Right cardiac atrium (tissue), 5 donors: Measurements from ENCODE around the gene PEPD. TPM values are rescaled to one million over a fixed set of nuclear protein-coding genes. Genes with fewer than 3 reads are reported as not detected.
A peak's percentile ranks its signal among the peaks of the same experiment; 100 is the strongest.

Experiments
- ATAC-seq, 2 donors: fragments of 200-7000 bp; cut with Tn5 transposase; one replicate each; pipeline versions ENCODE4 v1.8.0 to v1.9.1; 2020; ENCODE audit warnings: moderate library complexity in 2 of 2, mild to moderate bottlenecking in 1 of 2
- DNase-seq, 3 donors: peaks; one replicate each; pipeline ENCODE4 v3.0.0-alpha.2; 2020
- H3K27ac ChIP-seq: one replicate; pipeline ENCODE4 v1.5.1; 2013; ENCODE audit warnings: mild to moderate bottlenecking, low read length, control low read depth, moderate library complexity
- H3K27me3 ChIP-seq: one replicate; pipeline ENCODE4 v1.6.1; 2013; ENCODE audit not compliant: control insufficient read depth, insufficient read depth
- H3K4me1 ChIP-seq: one replicate; pipeline ENCODE4 v1.6.1; 2013; ENCODE audit warnings: low read length; ENCODE audit not compliant: control insufficient read depth, insufficient read depth
- H3K4me3 ChIP-seq: one replicate; pipeline ENCODE4 v1.5.1; 2013; ENCODE audit warnings: low read length, control low read depth
- H3K9me3 ChIP-seq: one replicate; pipeline ENCODE4 v1.6.1; 2013; ENCODE audit warnings: low read length; ENCODE audit not compliant: control insufficient read depth
- WGBS: extraction: QIAGEN DNeasy Blood & Tissue Kit; methylation state at CpG from one replicate; pipeline ENCODE4 v1.1.7; 2013; 5-methylcytosine and 5-hydroxymethylcytosine counted together
- intact Hi-C, 4 donors: fragments of 100-400 bp; cut with DNase I; formaldehyde crosslinking; loops; one replicate each; pipeline versions ENCODE4 v1.11.0 to v1.14.0; 2022 to 2023
- polyA plus RNA-seq: library from polyadenylated mRNA; stranded (reverse); fragments of 200-250 nt; gene quantifications from one replicate; pipeline ENCODE4 v1.2.3, GENCODE V29; 2013
- total RNA-seq, 4 donors: library from RNA; stranded (reverse); fragmentation: NEBNext Ultra II Directional; extraction: Animal tissue kit (Norgen Biotek cat#: 25700); gene quantifications; one replicate each; pipeline ENCODE4 v1.2.1, GENCODE V29; 2021
- donor health status: healthy with polysubstance abuse.
- donor health status: DM: no; HTN: yes; CAD: no.
- donor health status: DM: no; HTN: no; CAD: no.
- donor health status: DM: no; HTN: yes; CAD: no; lungs with severe emphysema.
- donor health status: DM: yes; HTN: yes; CAD: no.

Gene PEPD
- total and polyA plus RNA-seq, 5 donors = 27.7 to 37.5 (median 34.4) TPM

DNA sequence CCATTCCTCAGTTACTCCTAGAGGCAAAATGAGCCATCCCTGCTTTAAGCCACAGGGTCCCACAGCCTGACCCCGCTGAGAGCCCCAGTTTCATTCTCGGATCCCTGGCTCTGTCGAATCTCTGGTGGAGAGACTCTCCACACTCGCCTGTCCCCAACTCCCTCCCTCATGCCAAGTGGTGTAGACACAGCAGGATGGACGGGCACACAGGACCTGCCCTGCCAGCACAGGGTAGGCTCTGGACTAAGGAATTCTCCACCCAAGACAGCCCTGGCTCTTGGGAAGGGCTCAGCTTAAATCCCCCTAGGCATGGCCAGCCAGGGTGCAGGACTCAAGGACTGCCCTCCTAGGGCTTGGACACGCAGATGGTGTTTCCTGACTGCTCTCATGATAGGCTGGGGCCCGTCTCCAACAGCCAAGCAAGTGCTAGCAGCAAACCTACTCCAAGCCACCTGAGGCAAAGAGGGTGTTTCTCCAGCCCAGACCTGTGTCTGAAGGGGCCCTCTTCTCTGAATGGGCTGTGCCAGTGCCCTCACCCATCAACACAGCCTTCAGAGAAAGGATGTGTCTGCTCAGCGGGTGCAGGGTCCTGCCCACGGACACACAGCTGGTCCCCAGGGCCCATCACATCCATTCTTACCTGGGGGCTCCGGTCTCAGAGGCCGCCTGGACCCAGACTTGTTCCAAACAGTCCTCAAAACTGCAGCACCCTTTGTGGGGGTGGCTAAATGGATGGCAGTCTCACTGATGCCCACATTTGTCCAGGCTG lies 65.3 kb downstream of the PEPD start:
- H3K9me3 ChIP-seq = no peaks in the 10 kb centered on the region
- H3K4me3 ChIP-seq = no peak overlapping the region
- intact Hi-C loops = no loop called here
- DNase-seq (no peak), ATAC-seq (no peak)
- no peak overlapping the region for H3K27ac ChIP-seq
- H3K27me3 ChIP-seq = no peaks in the 10 kb centered on the region
- 90% methylated on average over 11 of the region's 11 CpGs for WGBS
- no peaks in the 10 kb centered on the region for H3K4me1 ChIP-seq

GRCh38 chr19:33453265-33453664 lies 68.3 kb downstream of the PEPD start:
- no peak for DNase-seq
- Histone ChIP-seq H3K27ac (no peak overlapping the region), H3K27me3 (no peaks in the 10 kb centered on the region), H3K9me3 (no peaks in the 10 kb centered on the region), H3K4me3 (no peak overlapping the region), H3K4me1 (no peaks in the 10 kb centered on the region)
- intact Hi-C loops = no loop called here
- no peak for ATAC-seq
- 95% methylated on average over 3 of the region's 3 CpGs for WGBS

DNA sequence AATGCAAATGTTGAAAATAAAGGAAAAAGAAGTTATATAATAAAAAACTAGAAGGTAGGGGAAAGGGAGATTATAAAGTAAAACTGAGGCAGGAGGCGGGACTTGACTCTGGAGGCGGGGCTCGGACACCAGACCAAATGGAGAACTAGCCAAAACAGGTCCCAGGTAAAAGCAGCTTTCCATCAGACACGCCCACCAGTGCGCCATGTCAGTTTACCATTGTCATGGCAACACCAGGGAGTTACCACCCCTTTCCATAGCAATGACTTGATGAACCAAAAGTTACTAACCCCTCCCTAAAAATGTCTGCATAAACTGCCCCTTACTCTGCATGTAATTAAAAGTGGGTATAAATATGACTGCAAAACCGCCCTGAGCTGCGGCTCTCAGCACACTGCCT lies 70.9 kb downstream of the PEPD start:
- ATAC-seq (no peak), DNase-seq (peak in 1 of 3 donors; percentile 32)
- H3K4me3 ChIP-seq = no peak overlapping the region
- 98% methylated on average over 7 of the region's 7 CpGs for WGBS
- H3K9me3 ChIP-seq = no peaks in the 10 kb centered on the region
- H3K27ac ChIP-seq = no peak overlapping the region
- H3K4me1 ChIP-seq = no peaks in the 10 kb centered on the region
- intact Hi-C loops = no loop called here
- H3K27me3 ChIP-seq = no peaks in the 10 kb centered on the region

DNA sequence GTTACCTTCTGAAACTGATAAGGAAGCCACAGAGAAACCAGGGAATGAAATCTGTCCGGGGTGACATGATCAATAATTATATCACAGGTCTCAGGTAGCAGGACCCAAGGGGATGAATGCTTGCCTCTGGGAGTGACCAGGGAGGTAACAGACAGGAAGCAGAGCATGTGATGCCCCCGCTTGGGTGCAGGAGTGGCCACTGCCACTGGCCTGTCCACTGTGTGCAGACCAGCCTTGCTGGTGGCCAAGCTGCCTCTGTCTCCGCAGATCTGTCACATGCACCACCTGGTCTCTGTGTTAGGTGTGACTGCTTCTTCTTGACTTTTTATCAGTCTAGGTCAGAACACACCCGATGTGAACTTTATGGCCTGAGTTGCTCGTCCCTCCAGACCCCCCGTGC lies 71.8 kb downstream of the PEPD start:
- Histone ChIP-seq H3K4me3 (no peak overlapping the region), H3K27me3 (no peaks in the 10 kb centered on the region), H3K9me3 (no peaks in the 10 kb centered on the region), H3K27ac (no peak overlapping the region), H3K4me1 (no peaks in the 10 kb centered on the region)
- 93% methylated on average over 6 of the region's 6 CpGs for WGBS
- DNase-seq = peak in 1 of 3 donors; percentile 9
- intact Hi-C loops = no loop called here
- ATAC-seq = no peak

GRCh38 chr19:33448159-33448516 lies 73.5 kb downstream of the PEPD start:
- DNase-seq (peak in 1 of 3 donors; percentile 28), ATAC-seq (no peak)
- Histone ChIP-seq H3K4me1 (no peaks in the 10 kb centered on the region), H3K9me3 (no peaks in the 10 kb centered on the region), H3K27me3 (no peaks in the 10 kb centered on the region), H3K27ac (no peak overlapping the region), H3K4me3 (no peak overlapping the region)
- WGBS = 90% methylated on average over 9 of the region's 9 CpGs
- intact Hi-C loops = no loop called here

- Histone ChIP-seq H3K27ac (no peak overlapping the region), H3K27me3 (no peaks in the 10 kb centered on the region), H3K4me3 (no peak overlapping the region), H3K4me1 (no peaks in the 10 kb centered on the region), H3K9me3 (no peaks in the 10 kb centered on the region)
- intact Hi-C loops = no loop called here
- peak in 1 of 3 donors; percentile 24 for DNase-seq
- no peak for ATAC-seq
- WGBS = 86% methylated on average over 18 of the region's 18 CpGs
Measured at GRCh38 chr19:33447336-33448158, 74.0 kb downstream of the PEPD start.

DNA sequence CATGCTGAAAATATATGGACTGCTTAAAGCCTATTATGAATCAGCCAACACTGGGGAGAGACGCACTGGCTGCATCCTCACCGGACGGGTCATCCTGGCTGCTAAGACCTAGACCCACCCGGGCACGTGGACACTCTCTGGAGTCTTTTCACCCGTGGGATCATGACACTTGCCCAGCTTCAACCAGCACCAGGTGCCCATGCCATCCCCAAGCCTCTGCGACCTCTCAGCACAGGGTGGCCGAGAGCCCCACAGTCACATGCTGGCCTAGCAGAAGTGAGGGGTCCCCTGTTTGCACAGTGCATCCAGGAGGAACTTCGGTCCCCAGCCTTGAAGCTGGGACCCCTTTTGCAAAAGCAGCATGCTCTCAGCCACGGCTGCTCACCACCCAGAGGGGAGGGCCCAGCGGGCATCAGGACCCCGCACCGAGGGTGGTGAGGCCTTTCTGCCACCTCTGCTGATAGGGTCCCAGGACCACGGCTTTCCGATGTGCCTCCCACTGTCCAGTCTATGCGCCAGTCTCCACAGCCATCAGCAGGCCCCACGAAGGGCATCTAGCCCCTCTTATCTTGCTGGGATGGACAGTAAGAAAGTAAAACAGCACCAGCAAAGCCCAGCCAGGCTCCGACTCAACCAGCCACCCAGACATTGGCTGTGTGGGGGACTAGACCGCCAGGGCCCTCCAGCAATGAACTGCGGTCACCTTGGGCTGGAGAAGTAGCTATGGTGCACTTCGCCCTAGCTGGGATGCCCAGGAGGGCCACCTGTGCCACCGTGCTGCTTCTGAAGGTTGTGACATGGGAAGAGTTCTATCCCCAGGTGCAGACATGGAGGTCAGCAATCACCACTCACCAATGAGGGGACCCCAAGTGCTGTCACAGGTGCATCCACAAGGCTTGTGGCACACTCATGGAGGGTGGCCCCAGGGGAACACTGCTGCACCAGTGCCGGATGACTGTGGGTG lies 75.0 kb downstream of the PEPD start:
- ATAC-seq = no peak
- H3K4me3 ChIP-seq = no peak overlapping the region
- DNase-seq = peak in 1 of 3 donors; percentile 25
- H3K9me3 ChIP-seq = no peaks in the 10 kb centered on the region
- H3K27me3 ChIP-seq = no peaks in the 10 kb centered on the region
- H3K27ac ChIP-seq = no peak overlapping the region
- intact Hi-C loops = no loop called here
- WGBS = 92% methylated on average over 23 of the region's 23 CpGs
- no peaks in the 10 kb centered on the region for H3K4me1 ChIP-seq

DNA sequence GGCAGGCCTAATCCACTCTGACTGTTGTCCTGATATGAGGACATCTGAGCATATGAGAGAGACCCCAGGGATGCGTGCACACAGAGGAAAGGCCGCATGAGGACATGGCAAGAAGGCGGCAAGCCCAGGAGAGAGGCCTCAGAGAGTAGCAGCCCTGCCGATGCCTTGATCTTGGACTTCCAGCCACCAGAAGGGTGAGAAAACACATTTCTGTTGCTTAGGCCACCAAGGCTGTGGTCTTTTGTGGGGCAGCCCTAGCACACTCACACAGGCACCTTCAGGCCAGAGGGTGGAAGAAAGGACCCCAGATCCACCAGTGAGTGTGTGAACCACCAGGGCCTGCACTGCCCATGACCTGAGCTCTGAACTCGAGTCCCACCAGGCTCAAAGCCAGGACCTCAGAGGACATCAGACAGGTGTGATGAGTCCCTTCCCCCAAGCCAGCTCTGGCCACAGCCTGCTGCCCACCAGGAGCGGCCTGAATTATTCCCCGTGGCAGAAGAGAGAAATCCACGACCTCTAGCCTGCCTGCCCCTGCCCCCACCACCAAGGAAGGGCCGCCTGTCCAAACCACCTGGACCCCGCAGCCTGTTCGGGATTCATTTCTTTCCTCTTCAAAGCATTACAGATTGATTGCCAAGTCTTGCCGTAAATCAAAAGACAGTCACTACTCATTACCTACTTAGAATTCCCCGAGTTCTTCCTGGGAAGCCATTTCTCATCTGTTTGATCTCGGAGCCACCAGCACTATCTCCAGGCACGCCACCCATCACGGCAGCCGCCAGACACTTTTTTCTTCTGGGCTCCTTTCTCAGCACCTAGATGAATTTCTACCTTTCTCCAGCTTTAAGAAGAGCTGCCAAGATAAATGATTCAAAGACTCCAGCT lies 75.9 kb downstream of the PEPD start:
- Histone ChIP-seq H3K4me3 (no peak overlapping the region), H3K27ac (no peak overlapping the region), H3K27me3 (no peaks in the 10 kb centered on the region), H3K9me3 (no peaks in the 10 kb centered on the region), H3K4me1 (no peaks in the 10 kb centered on the region)
- ATAC-seq (no peak), DNase-seq (no peak)
- intact Hi-C loops = no loop called here
- WGBS = 93% methylated on average over 17 of the region's 17 CpGs

- H3K27me3 ChIP-seq = no peaks in the 10 kb centered on the region
- no peak overlapping the region for H3K4me3 ChIP-seq
- no peak overlapping the region for H3K27ac ChIP-seq
- intact Hi-C loops = no loop called here
- DNase-seq = peak in 1 of 3 donors; percentile 17
- no peaks in the 10 kb centered on the region for H3K4me1 ChIP-seq
- H3K9me3 ChIP-seq = no peaks in the 10 kb centered on the region
- ATAC-seq = no peak
- WGBS = 87% methylated on average over 12 of the region's 12 CpGs
Measured at GRCh38 chr19:33444562-33445441, 76.8 kb downstream of the PEPD start.
